ENCODE measurements around the gene RNF169. TPM values are rescaled to one million over a fixed set of nuclear protein-coding genes. Genes with fewer than 3 reads are reported as not detected.
A peak's percentile ranks its signal among the peaks of the same experiment; 100 is the strongest.

Gene RNF169
- total and polyA plus RNA-seq, 12 donors = 2.3 to 14.0 (median 10.8) TPM

DNA sequence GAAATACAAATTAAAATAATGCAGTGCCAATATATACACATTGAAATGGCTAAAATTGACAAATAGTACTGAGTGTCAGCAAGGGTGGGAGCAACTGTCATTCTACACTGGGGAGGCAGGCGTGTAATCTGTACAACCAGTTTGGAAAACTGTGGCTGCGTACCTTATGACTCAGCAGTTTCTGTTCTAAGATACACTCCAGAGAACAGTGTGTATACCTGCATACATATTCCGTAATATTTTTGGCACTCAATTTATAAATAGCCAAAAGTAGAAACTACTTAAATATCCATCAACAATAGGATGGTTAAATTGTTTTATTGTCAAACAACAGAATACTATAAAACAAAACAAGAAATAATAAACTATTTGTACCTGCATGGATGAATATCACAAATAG, 57.6 kb downstream of the RNF169 start:
- Histone ChIP-seq H3K4me3 (no peak overlapping the region), H3K9me3 (no peaks in the 10 kb centered on the region), H3K27ac (no peak overlapping the region), H3K27me3 (no peaks in the 10 kb centered on the region), H3K4me1 (peaks cover 0 to 34% (median 13%) of the 10 kb centered on the region in 9 donors), H3K36me3 (peaks cover 0 to 13% (median 0%) of the 10 kb centered on the region in 9 donors)
- TF ChIP-seq, protein P1, sequence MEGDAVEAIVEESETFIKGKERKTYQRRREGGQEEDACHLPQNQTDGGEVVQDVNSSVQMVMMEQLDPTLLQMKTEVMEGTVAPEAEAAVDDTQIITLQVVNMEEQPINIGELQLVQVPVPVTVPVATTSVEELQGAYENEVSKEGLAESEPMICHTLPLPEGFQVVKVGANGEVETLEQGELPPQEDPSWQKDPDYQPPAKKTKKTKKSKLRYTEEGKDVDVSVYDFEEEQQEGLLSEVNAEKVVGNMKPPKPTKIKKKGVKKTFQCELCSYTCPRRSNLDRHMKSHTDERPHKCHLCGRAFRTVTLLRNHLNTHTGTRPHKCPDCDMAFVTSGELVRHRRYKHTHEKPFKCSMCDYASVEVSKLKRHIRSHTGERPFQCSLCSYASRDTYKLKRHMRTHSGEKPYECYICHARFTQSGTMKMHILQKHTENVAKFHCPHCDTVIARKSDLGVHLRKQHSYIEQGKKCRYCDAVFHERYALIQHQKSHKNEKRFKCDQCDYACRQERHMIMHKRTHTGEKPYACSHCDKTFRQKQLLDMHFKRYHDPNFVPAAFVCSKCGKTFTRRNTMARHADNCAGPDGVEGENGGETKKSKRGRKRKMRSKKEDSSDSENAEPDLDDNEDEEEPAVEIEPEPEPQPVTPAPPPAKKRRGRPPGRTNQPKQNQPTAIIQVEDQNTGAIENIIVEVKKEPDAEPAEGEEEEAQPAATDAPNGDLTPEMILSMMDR (IDR thresholded peaks at IDR 0.05) = no peak
- 56 to 68% methylated on average over 3 of the region's 3 CpGs for WGBS, 2 donors
- ATAC-seq (peak in 7 of 8 donors; percentile 34 to 89 (median 77)), DNase-seq (no peak)
- intact Hi-C loops (cut with DNase I) = no loop called here

DNA sequence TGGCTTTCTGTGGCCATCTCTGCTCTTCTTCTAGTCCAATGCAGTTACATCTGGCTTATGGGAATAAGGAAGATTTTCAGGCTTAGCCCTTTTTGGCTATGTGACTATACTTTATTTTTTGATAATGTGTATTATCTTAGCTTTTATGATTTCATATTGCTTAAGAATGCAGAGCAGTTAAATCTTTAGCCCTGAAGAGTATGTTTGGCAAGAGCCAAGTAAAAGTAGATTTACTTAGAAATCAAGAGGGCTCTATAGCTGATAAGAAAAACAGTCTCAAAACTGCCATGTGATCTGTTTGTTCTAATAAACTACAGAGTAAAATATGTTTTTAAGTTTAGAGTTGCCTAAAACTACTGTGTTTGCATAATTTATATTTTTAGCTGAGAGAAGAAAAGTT, 61.2 kb downstream of the RNF169 start:
- ATAC-seq (no peak), DNase-seq (no peak)
- H3K36me3 ChIP-seq = peaks cover 0 to 41% (median 0%) of the 10 kb centered on the region in 9 donors
- H3K4me1 ChIP-seq = peaks cover 0 to 36% (median 13%) of the 10 kb centered on the region in 9 donors
- TF ChIP-seq, protein P1 (IDR thresholded peaks at IDR 0.05) = no peak
- H3K27me3 ChIP-seq = no peaks in the 10 kb centered on the region
- no peak overlapping the region for H3K27ac ChIP-seq
- H3K4me3 ChIP-seq = no peak overlapping the region
- intact Hi-C loops (cut with DNase I) = no loop called here
- H3K9me3 ChIP-seq = no peaks in the 10 kb centered on the region

DNA sequence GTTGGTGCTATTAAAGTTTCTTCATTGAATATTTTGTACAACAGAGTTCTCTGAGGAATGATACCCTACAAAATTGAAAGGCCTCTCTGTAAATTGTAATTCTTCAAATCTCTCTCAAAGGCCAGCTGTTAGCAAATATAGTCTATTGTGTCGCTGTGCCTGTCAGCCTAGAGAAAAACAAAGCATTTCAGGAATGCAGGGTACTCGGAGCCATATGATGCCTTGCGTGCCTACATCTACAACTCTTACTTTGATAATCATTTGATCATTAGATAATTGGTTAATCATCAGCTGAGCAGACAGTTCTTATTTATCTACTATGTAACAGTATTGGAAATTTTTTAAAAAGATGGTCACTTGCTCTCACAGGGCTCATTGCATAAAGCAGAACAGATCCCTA, 67.3 kb downstream of the RNF169 start:
- no peak for ATAC-seq

DNA sequence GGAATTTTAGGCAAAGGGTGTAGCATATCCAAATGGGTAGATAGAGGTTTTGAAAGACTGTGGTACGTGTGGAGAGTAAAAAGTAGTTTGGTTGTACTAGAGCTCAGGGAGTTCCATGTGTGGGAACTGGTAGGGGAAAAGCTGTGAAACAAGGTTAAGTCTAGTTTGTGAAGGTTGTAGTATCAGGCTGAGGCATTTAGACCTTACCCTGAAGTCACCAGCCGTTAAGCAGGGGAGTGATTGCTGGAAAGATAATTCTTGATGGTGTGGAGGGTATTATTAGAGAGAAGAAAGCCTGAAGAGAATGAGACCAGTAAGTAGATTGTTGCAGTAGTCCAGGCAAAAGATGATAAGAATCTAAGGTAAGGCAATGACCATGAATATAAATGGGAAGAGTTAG, 68.0 kb downstream of the RNF169 start:
- Histone ChIP-seq H3K9me3 (no peaks in the 10 kb centered on the region), H3K4me3 (no peak overlapping the region), H3K4me1 (peaks cover 0 to 39% (median 15%) of the 10 kb centered on the region in 9 donors), H3K36me3 (peaks cover 0 to 69% (median 0%) of the 10 kb centered on the region in 9 donors), H3K27ac (no peak overlapping the region), H3K27me3 (no peaks in the 10 kb centered on the region)
- DNase-seq = no peak
- WGBS, 2 donors = 94 to 95% methylated on average over 2 of the region's 2 CpGs
- TF ChIP-seq, protein P1 (IDR thresholded peaks at IDR 0.05) = no peak
- no peak for ATAC-seq
- intact Hi-C loops (cut with DNase I) = no loop called here

More for the DNA sequence above, 67.3 kb downstream of the RNF169 start:
- 63 to 73% methylated on average over 3 of the region's 3 CpGs for WGBS, 2 donors
- Histone ChIP-seq H3K4me3 (no peak overlapping the region), H3K4me1 (peaks cover 0 to 35% (median 12%) of the 10 kb centered on the region in 9 donors), H3K9me3 (no peaks in the 10 kb centered on the region), H3K27me3 (no peaks in the 10 kb centered on the region), H3K36me3 (peaks cover 0 to 73% (median 0%) of the 10 kb centered on the region in 9 donors), H3K27ac (no peak overlapping the region)
- DNase-seq = no peak
- TF ChIP-seq, protein P1 (IDR thresholded peaks at IDR 0.05) = no peak
- intact Hi-C loops (cut with DNase I) = no loop called here
